MCF 10A (cell line): Measurements from ENCODE around the gene IPO8. TPM values are rescaled to one million over a fixed set of nuclear protein-coding genes. Genes with fewer than 3 reads are reported as not detected.

Source experiments
- BruUV-seq: library from RNA; stranded (reverse); fragments of 400-500 nt; replicated peaks from 2 replicates; lab custom pipeline; 2021; lab: Mats Ljungman, UMichigan
- CTCF ChIA-PET: fragments of 300-600 bp; sonication (Branson Sonifier 250); formaldehyde crosslinking; extraction: SDS; loops from one replicate; lab custom pipeline; 2021; ENCODE audit warnings: antibody characterized with exemption, inconsistent platforms; lab: Yijun Ruan, JAX
- POLR2A ChIA-PET: fragments of 300-600, 350-650 bp; sonication (Branson Sonifier 250); formaldehyde crosslinking; extraction: SDS; loops from one replicate; lab custom pipeline; 2020; ENCODE audit warnings: antibody characterized with exemption, inconsistent platforms; lab: Yijun Ruan, JAX
- DNase-seq: peaks from one replicate; pipeline ENCODE4 v3.0.0-alpha.2; 2018; ENCODE audit not compliant: unreplicated experiment
- H3K27ac Mint-ChIP-seq: one replicate; pipeline ENCODE4 v1.8.0; 2022; ENCODE audit warnings: mild to moderate bottlenecking, low read depth, mixed read lengths; ENCODE audit not compliant: unreplicated experiment
- H3K27me3 Mint-ChIP-seq: one replicate; pipeline ENCODE4 v1.8.0; 2022; ENCODE audit warnings: mixed read lengths; ENCODE audit not compliant: insufficient read depth, unreplicated experiment
- H3K36me3 Mint-ChIP-seq: one replicate; pipeline ENCODE4 v1.8.0; 2022; ENCODE audit warnings: mild to moderate bottlenecking, moderate library complexity, mixed read lengths; ENCODE audit not compliant: insufficient read depth, unreplicated experiment
- H3K4me1 Mint-ChIP-seq: one replicate; pipeline ENCODE4 v1.8.0; 2022; ENCODE audit warnings: mixed read lengths; ENCODE audit not compliant: insufficient read depth, unreplicated experiment
- H3K4me3 Mint-ChIP-seq: one replicate; pipeline ENCODE4 v1.8.0; 2022; ENCODE audit warnings: mild to moderate bottlenecking, moderate library complexity, mixed read lengths; ENCODE audit not compliant: unreplicated experiment
- H3K9me3 Mint-ChIP-seq: one replicate; pipeline ENCODE4 v1.8.0; 2022; ENCODE audit warnings: mixed read lengths; ENCODE audit not compliant: unreplicated experiment
- intact Hi-C: fragments of 100-400 bp; cut with micrococcal nuclease; formaldehyde crosslinking; loops from 2 replicates; pipeline ENCODE4 v1.14.1; 2022
- total RNA-seq: library from RNA; stranded (reverse); gene quantifications from 2 replicates; pipeline ENCODE4 v1.2.3, GENCODE V29; 2022
- TF ChIP-seq, protein P1 (sequence below): fragments of 200-600 bp; IDR thresholded peaks from one replicate; pipeline ENCODE4 v1.8.0; 2022; ENCODE audit warnings: antibody characterized with exemption, mild to moderate bottlenecking; ENCODE audit not compliant: unreplicated experiment

The IPO8 gene
- total RNA-seq, 1 experiment from 2014 or later: 36.3 TPM

- TF ChIP-seq, protein P1, sequence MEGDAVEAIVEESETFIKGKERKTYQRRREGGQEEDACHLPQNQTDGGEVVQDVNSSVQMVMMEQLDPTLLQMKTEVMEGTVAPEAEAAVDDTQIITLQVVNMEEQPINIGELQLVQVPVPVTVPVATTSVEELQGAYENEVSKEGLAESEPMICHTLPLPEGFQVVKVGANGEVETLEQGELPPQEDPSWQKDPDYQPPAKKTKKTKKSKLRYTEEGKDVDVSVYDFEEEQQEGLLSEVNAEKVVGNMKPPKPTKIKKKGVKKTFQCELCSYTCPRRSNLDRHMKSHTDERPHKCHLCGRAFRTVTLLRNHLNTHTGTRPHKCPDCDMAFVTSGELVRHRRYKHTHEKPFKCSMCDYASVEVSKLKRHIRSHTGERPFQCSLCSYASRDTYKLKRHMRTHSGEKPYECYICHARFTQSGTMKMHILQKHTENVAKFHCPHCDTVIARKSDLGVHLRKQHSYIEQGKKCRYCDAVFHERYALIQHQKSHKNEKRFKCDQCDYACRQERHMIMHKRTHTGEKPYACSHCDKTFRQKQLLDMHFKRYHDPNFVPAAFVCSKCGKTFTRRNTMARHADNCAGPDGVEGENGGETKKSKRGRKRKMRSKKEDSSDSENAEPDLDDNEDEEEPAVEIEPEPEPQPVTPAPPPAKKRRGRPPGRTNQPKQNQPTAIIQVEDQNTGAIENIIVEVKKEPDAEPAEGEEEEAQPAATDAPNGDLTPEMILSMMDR: no peak
- Mint-ChIP-seq H3K36me3 (peaks cover 25% of the 10 kb centered on the region), H3K4me1 (peaks cover 6% of the 10 kb centered on the region), H3K4me3 (no peak overlapping the region), H3K9me3 (no peaks in the 10 kb centered on the region), H3K27me3 (no peaks in the 10 kb centered on the region), H3K27ac (no peak overlapping the region)
- ChIA-PET POLR2A (interaction anchor here (0.7 to 2.3 kb wide), 6 partner anchors 10 to 46 kb away, joined by 3 to 13 read pairs (median 4); partner anchors contain the start of gene IPO8), CTCF (no interaction called here)
- intact Hi-C loops: no loop called here
- DNase-seq: no peak
- no TSS peak for BruUV-seq
Measured at GRCh38 chr12:30707613-30708342, 12.1 kb upstream of the IPO8 start.

- Mint-ChIP-seq H3K36me3 (peaks cover 16% of the 10 kb centered on the region), H3K4me3 (no peak overlapping the region), H3K4me1 (peaks cover 6% of the 10 kb centered on the region), H3K27ac (no peak overlapping the region), H3K27me3 (no peaks in the 10 kb centered on the region), H3K9me3 (no peaks in the 10 kb centered on the region)
- intact Hi-C loops: no loop called here
- POLR2A ChIA-PET: interaction anchor here (0.6 to 2.3 kb wide), 2 partner anchors 11 to 85 kb away, joined by 3 to 13 read pairs; partner anchors contain the start of gene IPO8
- TF ChIP-seq, protein P1: no peak
- BruUV-seq: no TSS peak
- CTCF ChIA-PET: no interaction called here
- no peak for DNase-seq
Measured at GRCh38 chr12:30706476-30706875, 10.8 kb upstream of the IPO8 start.

- H3K4me3 Mint-ChIP-seq: no peak overlapping the region
- no peak for DNase-seq
- ChIA-PET POLR2A (interaction anchor here (1.0 to 2.2 kb wide), 3 partner anchors 9 to 54 kb away, joined by 3 to 6 read pairs (median 6); partner anchors contain the start of gene CAPRIN2), CTCF (interaction anchor here (1.2 kb wide), 1 partner anchor 571 kb away, joined by 3 read pairs; no protein-coding TSS in a partner anchor)
- TF ChIP-seq, protein P1: no peak
- BruUV-seq: no TSS peak
- H3K27me3 Mint-ChIP-seq: no peaks in the 10 kb centered on the region
- H3K27ac Mint-ChIP-seq: no peak overlapping the region
- intact Hi-C loops: no loop called here
- H3K36me3 Mint-ChIP-seq: peaks cover 10% of the 10 kb centered on the region
- H3K9me3 Mint-ChIP-seq: no peaks in the 10 kb centered on the region
- peaks cover 5% of the 10 kb centered on the region for H3K4me1 Mint-ChIP-seq
Measured at GRCh38 chr12:30701056-30701455, 5.4 kb upstream of the IPO8 start.

DNA sequence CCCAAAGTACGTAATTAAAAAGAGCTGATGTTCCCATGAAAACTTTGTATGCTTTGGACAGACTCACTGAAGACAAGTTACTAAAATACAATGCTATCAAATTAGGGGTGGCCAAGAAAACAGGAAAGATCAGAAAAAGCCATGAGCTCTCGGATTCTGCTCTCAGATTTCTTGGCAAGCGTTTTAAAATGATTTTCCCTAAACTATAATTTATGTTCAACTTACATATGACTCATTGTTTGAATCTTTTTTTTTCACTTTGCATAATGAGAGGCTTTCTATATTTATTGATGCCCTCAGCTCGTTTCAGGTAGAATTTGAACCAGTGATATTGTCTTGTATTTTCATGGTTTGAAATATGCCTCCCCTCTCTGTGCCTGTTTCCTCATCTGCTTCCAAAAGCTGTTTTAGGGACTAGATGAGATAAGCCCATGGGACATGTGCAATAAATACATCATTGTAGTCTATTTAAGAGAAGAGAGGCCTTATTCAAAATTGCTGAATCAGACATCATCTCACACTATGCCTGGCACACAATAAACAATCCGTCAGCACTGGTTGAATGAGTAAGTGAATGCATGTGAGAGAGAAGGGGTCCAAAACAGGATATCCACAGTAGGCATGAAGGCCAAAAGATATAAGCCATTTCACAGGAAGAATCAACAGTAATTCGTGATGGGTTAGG is 4.7 kb upstream of the IPO8 start:
- Mint-ChIP-seq H3K4me3 (no peak overlapping the region), H3K27ac (no peak overlapping the region), H3K9me3 (no peaks in the 10 kb centered on the region), H3K27me3 (no peaks in the 10 kb centered on the region), H3K36me3 (peaks cover 10% of the 10 kb centered on the region), H3K4me1 (peaks cover 6% of the 10 kb centered on the region)
- BruUV-seq: no TSS peak
- intact Hi-C loops: no loop called here
- ChIA-PET POLR2A (interaction anchor here (0.6 to 2.2 kb wide), 4 partner anchors 10 to 371 kb away, joined by 3 to 6 read pairs (median 5); partner anchors contain the start of gene CAPRIN2), CTCF (interaction anchor here (1.2 kb wide), 1 partner anchor 572 kb away, joined by 3 read pairs; no protein-coding TSS in a partner anchor)
- no peak for DNase-seq
- TF ChIP-seq, protein P1: no peak
